Activated CD4-positive, alpha-beta T cell treated with anti-CD3 and anti-CD28 coated beads for 36 hours (primary cell): ENCODE results near the gene FERMT3. TPM values are rescaled to one million over a fixed set of nuclear protein-coding genes. Genes with fewer than 3 reads are reported as not detected.

Experiments
- ATAC-seq: fragments of 200-7000 bp; cut with Tn5 transposase; one replicate; pipeline ENCODE4 v1.10.0; 2021; ENCODE audit warnings: mild to moderate bottlenecking, moderate library complexity
- CTCF ChIA-PET: fragments of 350-600 bp; sonication (Branson Sonifier 250); formaldehyde crosslinking; loops from one replicate; lab custom pipeline; 2021; ENCODE audit warnings: antibody characterized with exemption; lab: Charles Lee
- POLR2A ChIA-PET: fragments of 350-600 bp; sonication (Branson Sonifier 250); formaldehyde crosslinking; loops from one replicate; lab custom pipeline; 2021; ENCODE audit warnings: antibody characterized with exemption, inconsistent platforms; lab: Charles Lee
- DNase-seq: peaks from one replicate; pipeline ENCODE4 v3.0.0-alpha.2; 2020
- H3K27ac Mint-ChIP-seq: one replicate; pipeline ENCODE4 v1.8.0; 2021; ENCODE audit warnings: mixed read lengths
- H3K27me3 Mint-ChIP-seq: one replicate; pipeline ENCODE4 v1.8.0; 2021; ENCODE audit warnings: mixed read lengths
- H3K36me3 Mint-ChIP-seq: one replicate; pipeline ENCODE4 v1.8.0; 2021; ENCODE audit warnings: low read depth, mixed read lengths
- H3K4me1 Mint-ChIP-seq: one replicate; pipeline ENCODE4 v1.8.0; 2021; ENCODE audit warnings: mixed read lengths
- H3K4me3 Mint-ChIP-seq: one replicate; pipeline ENCODE4 v1.8.0; 2021; ENCODE audit warnings: mild to moderate bottlenecking, moderate library complexity, mixed read lengths
- H3K9me3 Mint-ChIP-seq: one replicate; pipeline ENCODE4 v1.8.0; 2021; ENCODE audit warnings: low read depth, mixed read lengths
- intact Hi-C, 2 experiments: fragments of 100-400 bp; cut with DNase I in 1 of 2; cut with micrococcal nuclease in 1 of 2; formaldehyde crosslinking; loops; one replicate each; pipeline versions ENCODE4 v1.14.2 to v1.15.1; 2022 to 2024; cut with DNase I, micrococcal nuclease
- total RNA-seq, 2 experiments: library from RNA; stranded (reverse); gene quantifications; one replicate each; pipeline ENCODE4 v1.2.3, GENCODE V29; 2021

Gene FERMT3
- total RNA-seq, 2 experiments from 2014 or later, result 182 to 184 TPM

- ChIA-PET POLR2A (interaction anchor here (0.5 to 3.7 kb wide), 16 partner anchors 9 to 1637 kb away, joined by 3 to 28 read pairs (median 6); partner anchors contain the start of genes FKBP2, NUDT22, PRDX5 and STIP1), CTCF (interaction anchor here (0.6 to 7.3 kb wide), 16 partner anchors 10 to 369 kb away, joined by 3 to 111 read pairs (median 5); partner anchors contain the start of genes CATSPERZ, ESRRA, MARK2 and NUDT22)
- H3K27ac Mint-ChIP-seq, result peak overlapping the region; percentile 99
- no peaks in the 10 kb centered on the region for H3K27me3 Mint-ChIP-seq
- intact Hi-C loops, result loop anchor here (1.0 to 5.0 kb wide), 12 partner anchors 18 to 135 kb away; partner anchors contain the start of genes FKBP2 (in 2 of the 2), DNAJC4 (in 1 of the 2), ESRRA (in 1 of the 2) and GPR137 (in 1 of the 2)
- no peaks in the 10 kb centered on the region for H3K9me3 Mint-ChIP-seq
- H3K36me3 Mint-ChIP-seq, result peaks cover 80% of the 10 kb centered on the region
- peak; percentile 75 for ATAC-seq
- peak; percentile 92 for DNase-seq
- peaks cover 45% of the 10 kb centered on the region for H3K4me1 Mint-ChIP-seq
- H3K4me3 Mint-ChIP-seq, result peak overlapping the region; percentile 90
These were observed 950 bp downstream of the FERMT3 start for GRCh38 chr11:64207256-64208085.

GRCh38 chr11:64208086-64208795 lies 1.7 kb downstream of the FERMT3 start:
- ChIA-PET CTCF (interaction anchor here (0.6 to 7.3 kb wide), 11 partner anchors 14 to 208 kb away, joined by 3 to 111 read pairs (median 5); partner anchors contain the start of genes CATSPERZ, ESRRA, NUDT22 and STIP1), POLR2A (interaction anchor here (0.5 to 3.7 kb wide), 14 partner anchors 8 to 1637 kb away, joined by 3 to 28 read pairs (median 6); partner anchors contain the start of genes FKBP2, NUDT22, PRDX5 and STIP1)
- Mint-ChIP-seq H3K36me3 (peaks cover 75% of the 10 kb centered on the region), H3K27me3 (no peaks in the 10 kb centered on the region), H3K4me1 (peaks cover 44% of the 10 kb centered on the region), H3K4me3 (peak overlapping the region; percentile 90), H3K27ac (peak overlapping the region; percentile 99), H3K9me3 (no peaks in the 10 kb centered on the region)
- ATAC-seq (no peak), DNase-seq (no peak)
- intact Hi-C loops, result loop anchor here in 1 of 2 experiments (5.0 kb wide), 1 partner anchor 34 kb away; the partner anchor contains the start of gene FKBP2

GRCh38 chr11:64208796-64209562 lies 2.5 kb downstream of the FERMT3 start:
- Mint-ChIP-seq H3K27me3 (no peaks in the 10 kb centered on the region), H3K4me1 (peaks cover 40% of the 10 kb centered on the region), H3K27ac (peak overlapping the region; percentile 99), H3K9me3 (no peaks in the 10 kb centered on the region), H3K4me3 (peak overlapping the region; percentile 90), H3K36me3 (peaks cover 74% of the 10 kb centered on the region)
- ATAC-seq (no peak), DNase-seq (no peak)
- POLR2A ChIA-PET, result interaction anchor here (1.4 to 3.7 kb wide), 4 partner anchors 8 to 24 kb away, joined by 3 to 24 read pairs (median 10); partner anchors contain the start of gene STIP1
- intact Hi-C loops, result loop anchor here in 1 of 2 experiments (5.0 kb wide), 1 partner anchor 33 kb away; the partner anchor contains the start of gene FKBP2
- CTCF ChIA-PET, result interaction anchor here (0.7 to 7.3 kb wide), 4 partner anchors 15 to 94 kb away, joined by 3 to 111 read pairs (median 4); partner anchors contain the start of genes CATSPERZ, ESRRA, NUDT22 and TRPT1

GRCh38 chr11:64209563-64209843 lies 3.0 kb downstream of the FERMT3 start:
- ChIA-PET CTCF (interaction anchor here (7.3 kb wide), 1 partner anchor 93 kb away, joined by 111 read pairs; the partner anchor contains the start of genes CATSPERZ and ESRRA), POLR2A (no interaction called here)
- intact Hi-C loops, result loop anchor here in 1 of 2 experiments (5.0 kb wide), 1 partner anchor 33 kb away; the partner anchor contains the start of gene FKBP2
- H3K27ac Mint-ChIP-seq, result peak overlapping the region; percentile 99
- ATAC-seq (no peak), DNase-seq (no peak)
- no peaks in the 10 kb centered on the region for H3K27me3 Mint-ChIP-seq
- peaks cover 72% of the 10 kb centered on the region for H3K36me3 Mint-ChIP-seq
- H3K4me1 Mint-ChIP-seq, result peaks cover 36% of the 10 kb centered on the region
- no peaks in the 10 kb centered on the region for H3K9me3 Mint-ChIP-seq
- peak overlapping the region; percentile 90 for H3K4me3 Mint-ChIP-seq

GRCh38 chr11:64210301-64211020 lies 3.9 kb downstream of the FERMT3 start:
- Mint-ChIP-seq H3K27me3 (no peaks in the 10 kb centered on the region), H3K4me3 (no peak overlapping the region), H3K4me1 (peaks cover 37% of the 10 kb centered on the region), H3K27ac (no peak overlapping the region), H3K9me3 (no peaks in the 10 kb centered on the region), H3K36me3 (peaks cover 77% of the 10 kb centered on the region)
- CTCF ChIA-PET, result interaction anchor here (0.6 kb wide), 1 partner anchor 40 kb away, joined by 3 read pairs; no protein-coding TSS in a partner anchor
- ATAC-seq (no peak), DNase-seq (no peak)
- intact Hi-C loops, result no loop called here
- POLR2A ChIA-PET, result no interaction called here

- Mint-ChIP-seq H3K4me1 (peaks cover 29% of the 10 kb centered on the region), H3K27ac (no peak overlapping the region), H3K9me3 (no peaks in the 10 kb centered on the region), H3K36me3 (peaks cover 72% of the 10 kb centered on the region), H3K27me3 (no peaks in the 10 kb centered on the region), H3K4me3 (no peak overlapping the region)
- no peak for ATAC-seq
- ChIA-PET CTCF (interaction anchor here (0.6 kb wide), 1 partner anchor 41 kb away, joined by 3 read pairs; no protein-coding TSS in a partner anchor), POLR2A (interaction anchor here (0.7 kb wide), 1 partner anchor 12 kb away, joined by 3 read pairs; no protein-coding TSS in a partner anchor)
- intact Hi-C loops, result no loop called here
- DNase-seq, result no peak
These were observed 4.8 kb downstream of the FERMT3 start for GRCh38 chr11:64211181-64211872.

- H3K27ac Mint-ChIP-seq, result no peak overlapping the region
- no peaks in the 10 kb centered on the region for H3K9me3 Mint-ChIP-seq
- intact Hi-C loops, result no loop called here
- ChIA-PET POLR2A (interaction anchor here (0.6 to 1.1 kb wide), 2 partner anchors 9 to 1286 kb away, joined by 3 to 4 read pairs; no protein-coding TSS in a partner anchor), CTCF (interaction anchor here (0.6 to 2.9 kb wide), 5 partner anchors 10 to 84 kb away, joined by 3 to 12 read pairs (median 3); no protein-coding TSS in a partner anchor)
- peaks cover 48% of the 10 kb centered on the region for H3K36me3 Mint-ChIP-seq
- no peak overlapping the region for H3K4me3 Mint-ChIP-seq
- DNase-seq (no peak), ATAC-seq (no peak)
- no peaks in the 10 kb centered on the region for H3K27me3 Mint-ChIP-seq
- peaks cover 10% of the 10 kb centered on the region for H3K4me1 Mint-ChIP-seq
These were observed 10.4 kb downstream of the FERMT3 start for GRCh38 chr11:64216879-64217278.

GRCh38 chr11:64218628-64219353 lies 12.3 kb downstream of the FERMT3 start:
- no peaks in the 10 kb centered on the region for H3K27me3 Mint-ChIP-seq
- no peaks in the 10 kb centered on the region for H3K9me3 Mint-ChIP-seq
- no peak for DNase-seq
- H3K36me3 Mint-ChIP-seq, result peaks cover 40% of the 10 kb centered on the region
- ATAC-seq, result no peak
- peaks cover 10% of the 10 kb centered on the region for H3K4me1 Mint-ChIP-seq
- no peak overlapping the region for H3K4me3 Mint-ChIP-seq
- intact Hi-C loops, result no loop called here
- H3K27ac Mint-ChIP-seq, result no peak overlapping the region
- POLR2A ChIA-PET, result no interaction called here
- CTCF ChIA-PET, result interaction anchor here (2.9 kb wide), 1 partner anchor 14 kb away, joined by 12 read pairs; no protein-coding TSS in a partner anchor

GRCh38 chr11:64219354-64219684 lies 12.8 kb downstream of the FERMT3 start:
- intact Hi-C loops, result no loop called here
- no peak for DNase-seq
- CTCF ChIA-PET, result interaction anchor here (2.9 kb wide), 1 partner anchor 15 kb away, joined by 12 read pairs; no protein-coding TSS in a partner anchor
- POLR2A ChIA-PET, result no interaction called here
- Mint-ChIP-seq H3K4me1 (peaks cover 8% of the 10 kb centered on the region), H3K4me3 (no peak overlapping the region), H3K36me3 (peaks cover 41% of the 10 kb centered on the region), H3K27ac (no peak overlapping the region), H3K27me3 (no peaks in the 10 kb centered on the region), H3K9me3 (no peaks in the 10 kb centered on the region)
- no peak for ATAC-seq
